Nephron (organoid): ENCODE results near the gene IMPG1.

Source experiments
- H3K27ac Mint-ChIP-seq, 3 experiments: 2 replicates each; pipeline ENCODE4 v1.8.0; 2020; ENCODE audit warnings: mixed read lengths in 3 of 3, mild to moderate bottlenecking in 2 of 3, moderate library complexity in 1 of 3
- H3K27me3 Mint-ChIP-seq: 2 replicates; pipeline ENCODE4 v1.8.0; 2021; ENCODE audit warnings: low read depth, mild to moderate bottlenecking, moderate library complexity, mixed read lengths
- H3K36me3 Mint-ChIP-seq: 2 replicates; pipeline ENCODE4 v1.8.0; 2020; ENCODE audit warnings: low read depth, mixed read lengths
- H3K4me1 Mint-ChIP-seq: 2 replicates; pipeline ENCODE4 v1.8.0; 2020; ENCODE audit warnings: mixed read lengths
- H3K4me3 Mint-ChIP-seq, 3 experiments: 2 replicates each; pipeline ENCODE4 v1.8.0; 2020; ENCODE audit warnings: mild to moderate bottlenecking in 3 of 3, mixed read lengths in 3 of 3, moderate library complexity in 2 of 3
- H3K9me3 Mint-ChIP-seq: 2 replicates; pipeline ENCODE4 v1.8.0; 2020; ENCODE audit warnings: mixed read lengths
- CTCF ChIP-seq, 3 experiments: fragments of 200-600 bp; sonication (generic); IDR thresholded peaks; one replicate each; pipeline ENCODE4 v1.5.0; 2021; ENCODE audit warnings: antibody characterized with exemption in 3 of 3; ENCODE audit not compliant: unreplicated experiment in 3 of 3

Gene IMPG1

GRCh38 chr6:76003113-76003512 lies 69.3 kb downstream of the IMPG1 start:
- H3K27me3 Mint-ChIP-seq = no peaks in the 10 kb centered on the region

GRCh38 chr6:76000629-76001028 lies 71.8 kb downstream of the IMPG1 start:
- Mint-ChIP-seq H3K9me3 (no peaks in the 10 kb centered on the region), H3K4me1 (peaks cover 13% of the 10 kb centered on the region), H3K27ac (no peak overlapping the region), H3K27me3 (no peaks in the 10 kb centered on the region), H3K4me3 (no peak overlapping the region), H3K36me3 (no peaks in the 10 kb centered on the region)
- TF ChIP-seq CTCF (IDR thresholded peaks at IDR 0.05; ENCODE audit: unreplicated experiment in 3 of 3) = no peak

More at GRCh38 chr6:76003113-76003512, 69.3 kb downstream of the IMPG1 start:
- peaks cover 6% of the 10 kb centered on the region for H3K4me1 Mint-ChIP-seq
- no peak overlapping the region for H3K4me3 Mint-ChIP-seq
- H3K9me3 Mint-ChIP-seq = no peaks in the 10 kb centered on the region
- no peaks in the 10 kb centered on the region for H3K36me3 Mint-ChIP-seq
- H3K27ac Mint-ChIP-seq = no peak overlapping the region
- no peak for TF ChIP-seq CTCF (IDR thresholded peaks at IDR 0.05; ENCODE audit: unreplicated experiment in 3 of 3)

GRCh38 chr6:75997696-75998095 lies 74.8 kb downstream of the IMPG1 start:
- no peaks in the 10 kb centered on the region for H3K36me3 Mint-ChIP-seq
- no peak overlapping the region for H3K4me3 Mint-ChIP-seq
- H3K27me3 Mint-ChIP-seq = no peaks in the 10 kb centered on the region
- peak overlapping the region in 2 of 3 experiments; percentile 7 to 60 for H3K27ac Mint-ChIP-seq
- no peaks in the 10 kb centered on the region for H3K9me3 Mint-ChIP-seq
- TF ChIP-seq CTCF (IDR thresholded peaks at IDR 0.05; ENCODE audit: unreplicated experiment in 3 of 3) = no peak
- peaks cover 30% of the 10 kb centered on the region for H3K4me1 Mint-ChIP-seq

GRCh38 chr6:75993236-75994162 lies 79.0 kb downstream of the IMPG1 start:
- peak overlapping the region in 2 of 3 experiments; percentile 3 to 41 for H3K27ac Mint-ChIP-seq
- peaks cover 5% of the 10 kb centered on the region for H3K9me3 Mint-ChIP-seq
- H3K4me3 Mint-ChIP-seq = no peak overlapping the region
- H3K27me3 Mint-ChIP-seq = no peaks in the 10 kb centered on the region
- peaks cover 33% of the 10 kb centered on the region for H3K4me1 Mint-ChIP-seq
- no peak for TF ChIP-seq CTCF (IDR thresholded peaks at IDR 0.05; ENCODE audit: unreplicated experiment in 3 of 3)
- no peaks in the 10 kb centered on the region for H3K36me3 Mint-ChIP-seq

GRCh38 chr6:75991941-75992340 lies 80.5 kb downstream of the IMPG1 start:
- no peak for TF ChIP-seq CTCF (IDR thresholded peaks at IDR 0.05; ENCODE audit: unreplicated experiment in 3 of 3)
- Mint-ChIP-seq H3K4me1 (peaks cover 22% of the 10 kb centered on the region), H3K27ac (no peak overlapping the region), H3K9me3 (peaks cover 5% of the 10 kb centered on the region), H3K27me3 (no peaks in the 10 kb centered on the region), H3K36me3 (no peaks in the 10 kb centered on the region), H3K4me3 (no peak overlapping the region)

- Mint-ChIP-seq H3K9me3 (peaks cover 5% of the 10 kb centered on the region), H3K4me1 (peaks cover 5% of the 10 kb centered on the region), H3K4me3 (no peak overlapping the region), H3K36me3 (no peaks in the 10 kb centered on the region), H3K27ac (no peak overlapping the region), H3K27me3 (no peaks in the 10 kb centered on the region)
- no peak for TF ChIP-seq CTCF (IDR thresholded peaks at IDR 0.05; ENCODE audit: unreplicated experiment in 3 of 3)
Measured at GRCh38 chr6:75986935-75987334, 85.5 kb downstream of the IMPG1 start.
